Measurements from ENCODE around the gene ME3.

ME3 gene

DNA sequence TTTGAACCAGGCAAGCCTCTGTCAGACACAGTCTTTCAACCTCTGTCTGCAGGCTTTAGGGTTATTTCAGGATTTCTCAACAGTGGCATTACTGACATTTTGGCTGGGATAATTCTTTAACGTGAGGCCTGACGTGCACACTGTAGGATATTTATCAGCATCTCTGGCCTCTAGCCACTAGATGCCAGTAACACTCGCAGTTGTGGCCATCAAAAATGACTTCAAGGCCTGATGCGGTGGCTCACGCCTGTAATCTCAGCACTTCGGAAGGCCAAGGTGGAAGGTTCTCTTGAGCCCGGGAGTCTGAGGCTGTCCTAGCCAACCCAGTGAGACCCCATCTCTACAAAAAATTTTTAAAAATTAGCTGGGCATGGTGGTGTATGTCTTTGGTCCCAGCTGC lies 184.7 kb downstream of the ME3 start:
- TF ChIP-seq, protein P1, sequence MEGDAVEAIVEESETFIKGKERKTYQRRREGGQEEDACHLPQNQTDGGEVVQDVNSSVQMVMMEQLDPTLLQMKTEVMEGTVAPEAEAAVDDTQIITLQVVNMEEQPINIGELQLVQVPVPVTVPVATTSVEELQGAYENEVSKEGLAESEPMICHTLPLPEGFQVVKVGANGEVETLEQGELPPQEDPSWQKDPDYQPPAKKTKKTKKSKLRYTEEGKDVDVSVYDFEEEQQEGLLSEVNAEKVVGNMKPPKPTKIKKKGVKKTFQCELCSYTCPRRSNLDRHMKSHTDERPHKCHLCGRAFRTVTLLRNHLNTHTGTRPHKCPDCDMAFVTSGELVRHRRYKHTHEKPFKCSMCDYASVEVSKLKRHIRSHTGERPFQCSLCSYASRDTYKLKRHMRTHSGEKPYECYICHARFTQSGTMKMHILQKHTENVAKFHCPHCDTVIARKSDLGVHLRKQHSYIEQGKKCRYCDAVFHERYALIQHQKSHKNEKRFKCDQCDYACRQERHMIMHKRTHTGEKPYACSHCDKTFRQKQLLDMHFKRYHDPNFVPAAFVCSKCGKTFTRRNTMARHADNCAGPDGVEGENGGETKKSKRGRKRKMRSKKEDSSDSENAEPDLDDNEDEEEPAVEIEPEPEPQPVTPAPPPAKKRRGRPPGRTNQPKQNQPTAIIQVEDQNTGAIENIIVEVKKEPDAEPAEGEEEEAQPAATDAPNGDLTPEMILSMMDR (IDR thresholded peaks at IDR 0.05; ENCODE audit: insufficient read depth, low read length), result no peak
- no peak for TF ChIP-seq GABPA (IDR thresholded peaks at IDR 0.05; ENCODE audit: low read depth)
- no peak for TF ChIP-seq SPI1 (IDR thresholded peaks at IDR 0.05; ENCODE audit: borderline replicate concordance, low read depth)
- TF ChIP-seq POLR2AphosphoS5 (IDR thresholded peaks at IDR 0.05; ENCODE audit: low read depth), result no peak
- TF ChIP-seq, protein P2, sequence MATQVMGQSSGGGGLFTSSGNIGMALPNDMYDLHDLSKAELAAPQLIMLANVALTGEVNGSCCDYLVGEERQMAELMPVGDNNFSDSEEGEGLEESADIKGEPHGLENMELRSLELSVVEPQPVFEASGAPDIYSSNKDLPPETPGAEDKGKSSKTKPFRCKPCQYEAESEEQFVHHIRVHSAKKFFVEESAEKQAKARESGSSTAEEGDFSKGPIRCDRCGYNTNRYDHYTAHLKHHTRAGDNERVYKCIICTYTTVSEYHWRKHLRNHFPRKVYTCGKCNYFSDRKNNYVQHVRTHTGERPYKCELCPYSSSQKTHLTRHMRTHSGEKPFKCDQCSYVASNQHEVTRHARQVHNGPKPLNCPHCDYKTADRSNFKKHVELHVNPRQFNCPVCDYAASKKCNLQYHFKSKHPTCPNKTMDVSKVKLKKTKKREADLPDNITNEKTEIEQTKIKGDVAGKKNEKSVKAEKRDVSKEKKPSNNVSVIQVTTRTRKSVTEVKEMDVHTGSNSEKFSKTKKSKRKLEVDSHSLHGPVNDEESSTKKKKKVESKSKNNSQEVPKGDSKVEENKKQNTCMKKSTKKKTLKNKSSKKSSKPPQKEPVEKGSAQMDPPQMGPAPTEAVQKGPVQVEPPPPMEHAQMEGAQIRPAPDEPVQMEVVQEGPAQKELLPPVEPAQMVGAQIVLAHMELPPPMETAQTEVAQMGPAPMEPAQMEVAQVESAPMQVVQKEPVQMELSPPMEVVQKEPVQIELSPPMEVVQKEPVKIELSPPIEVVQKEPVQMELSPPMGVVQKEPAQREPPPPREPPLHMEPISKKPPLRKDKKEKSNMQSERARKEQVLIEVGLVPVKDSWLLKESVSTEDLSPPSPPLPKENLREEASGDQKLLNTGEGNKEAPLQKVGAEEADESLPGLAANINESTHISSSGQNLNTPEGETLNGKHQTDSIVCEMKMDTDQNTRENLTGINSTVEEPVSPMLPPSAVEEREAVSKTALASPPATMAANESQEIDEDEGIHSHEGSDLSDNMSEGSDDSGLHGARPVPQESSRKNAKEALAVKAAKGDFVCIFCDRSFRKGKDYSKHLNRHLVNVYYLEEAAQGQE (IDR thresholded peaks at IDR 0.05; ENCODE audit: insufficient replicate concordance, low read depth), result no peak
- Histone ChIP-seq H3K27ac (replicated peaks) (no peak overlapping the region), H3K4me3 (replicated peaks; ENCODE audit: insufficient read depth, low read length) (no peak overlapping the region), H3K27me3 (ENCODE audit: insufficient read depth, poor library complexity, severe bottlenecking) (no peaks in the 10 kb centered on the region)
- DNase-seq (ENCODE audit: low read depth in 1 of 2, low spot score in 1 of 2), result no peak

DNA sequence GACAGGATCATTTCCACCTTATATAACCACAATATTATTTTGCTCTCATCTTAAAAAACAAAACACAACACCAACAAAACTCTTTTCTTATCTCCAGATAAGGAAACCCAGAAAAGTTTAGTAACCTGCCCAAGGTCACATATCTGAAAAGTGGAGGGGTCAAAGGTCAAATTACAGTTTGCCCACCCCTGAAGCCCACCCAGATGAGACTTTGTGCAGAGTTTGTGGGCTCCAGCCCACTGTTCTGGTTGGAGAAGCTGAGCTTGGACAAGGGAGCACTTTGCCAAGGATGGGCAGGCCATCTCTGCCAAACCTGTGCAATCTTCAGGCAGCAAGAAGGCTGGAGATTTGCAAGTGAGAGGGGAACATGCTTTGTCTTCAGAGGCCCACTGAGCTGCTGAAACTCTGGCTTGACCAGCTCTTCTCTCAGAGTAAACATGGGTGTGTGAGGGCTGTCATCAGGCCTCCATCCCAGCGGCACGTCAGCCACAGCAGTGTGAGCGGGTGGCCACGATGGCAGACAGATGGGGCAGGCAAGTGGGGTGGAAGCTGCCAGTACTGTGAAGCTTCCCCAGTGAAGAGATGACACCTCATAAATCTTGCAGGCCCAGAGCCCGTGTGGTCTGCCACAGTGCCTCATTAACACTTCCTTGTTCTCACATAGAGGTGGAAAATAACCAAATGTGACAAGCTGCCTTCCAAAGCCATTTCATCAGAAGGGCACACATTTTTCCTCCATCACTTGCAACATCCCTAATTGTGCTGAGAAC lies 186.0 kb downstream of the ME3 start:
- H3K4me3 ChIP-seq (replicated peaks; ENCODE audit: insufficient read depth, low read length), result no peak overlapping the region
- H3K27ac ChIP-seq (replicated peaks), result no peak overlapping the region
- TF ChIP-seq, protein P2 (IDR thresholded peaks at IDR 0.05; ENCODE audit: insufficient replicate concordance, low read depth), result no peak
- TF ChIP-seq POLR2AphosphoS5 (IDR thresholded peaks at IDR 0.05; ENCODE audit: low read depth) (no peak), SPI1 (IDR thresholded peaks at IDR 0.05; ENCODE audit: borderline replicate concordance, low read depth) (no peak), GABPA (IDR thresholded peaks at IDR 0.05; ENCODE audit: low read depth) (no peak)
- TF ChIP-seq, protein P1 (IDR thresholded peaks at IDR 0.05; ENCODE audit: insufficient read depth, low read length), result no peak
- H3K27me3 ChIP-seq (ENCODE audit: insufficient read depth, poor library complexity, severe bottlenecking), result no peaks in the 10 kb centered on the region
- DNase-seq (ENCODE audit: low read depth in 1 of 2, low spot score in 1 of 2), result no peak

DNA sequence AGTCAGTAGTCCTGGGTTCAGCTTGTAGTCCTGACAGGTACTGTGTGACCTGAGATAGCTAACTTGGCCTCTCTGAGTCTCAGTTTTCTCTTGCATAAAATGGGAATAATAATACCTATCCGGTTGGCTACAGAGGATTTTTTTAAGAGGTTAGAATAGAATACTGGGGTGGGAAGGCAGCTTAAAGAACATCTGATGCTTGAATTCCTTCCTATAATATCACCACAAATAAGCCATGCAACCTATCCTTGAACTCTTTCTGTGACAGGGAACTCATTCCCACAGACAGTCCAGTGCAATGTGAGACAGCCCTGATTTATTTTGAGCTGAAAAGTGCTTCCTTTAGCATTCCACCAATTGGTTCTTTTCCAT lies 187.6 kb downstream of the ME3 start:
- TF ChIP-seq GABPA (IDR thresholded peaks at IDR 0.05; ENCODE audit: low read depth) (no peak), SPI1 (IDR thresholded peaks at IDR 0.05; ENCODE audit: borderline replicate concordance, low read depth) (no peak), POLR2AphosphoS5 (IDR thresholded peaks at IDR 0.05; ENCODE audit: low read depth) (no peak)
- TF ChIP-seq, protein P2 (IDR thresholded peaks at IDR 0.05; ENCODE audit: insufficient replicate concordance, low read depth), result no peak
- TF ChIP-seq, protein P1 (IDR thresholded peaks at IDR 0.05; ENCODE audit: insufficient read depth, low read length), result no peak

More for the DNA sequence above, 187.6 kb downstream of the ME3 start:
- Histone ChIP-seq H3K27me3 (ENCODE audit: insufficient read depth, poor library complexity, severe bottlenecking) (no peaks in the 10 kb centered on the region), H3K27ac (replicated peaks) (no peak overlapping the region), H3K4me3 (replicated peaks; ENCODE audit: insufficient read depth, low read length) (no peak overlapping the region)
- no peak for DNase-seq (ENCODE audit: low read depth in 1 of 2, low spot score in 1 of 2)

All from HL-60 (cell line).